PC-3 (cell line): ENCODE results near the gene SLC35F1.

ENCODE experiments used
- CTCF ChIP-seq: fragments of 300-600 bp; sonication (generic); conservative IDR thresholded peaks from 2 replicates; pipeline ENCODE4 v1.5.1; 2017; ENCODE audit warnings: antibody characterized with exemption, low read depth, mild to moderate bottlenecking, low read length
- EZH2 ChIP-seq: fragments of 300-600 bp; sonication (generic); IDR thresholded peaks from one replicate; pipeline ENCODE4 v1.6.1; 2017; ENCODE audit warnings: antibody characterized with exemption, mild to moderate bottlenecking, low read length; ENCODE audit not compliant: unreplicated experiment
- EZH2phosphoT487 ChIP-seq: fragments of 300-600 bp; sonication (generic); IDR thresholded peaks from 2 replicates; pipeline ENCODE4 v1.6.1; 2018; ENCODE audit warnings: mild to moderate bottlenecking, antibody characterized with exemption, low read length, borderline replicate concordance

GRCh38 chr6:118327237-118327636, 420.2 kb downstream of the SLC35F1 start:
- TF ChIP-seq EZH2 (no peak), CTCF (no peak), EZH2phosphoT487 (no peak)
